ENCODE data around the gene GOLGA8B.
A peak's percentile ranks its signal among the peaks of the same experiment; 100 is the strongest.
"Not testable (repeated sequence)": the region's sequence is repeated elsewhere in the genome, so short reads cannot be mapped to it uniquely, and the experiment has no call there.

Gene GOLGA8B

GRCh38 chr15:34608517-34608916 lies 25.1 kb upstream of the GOLGA8B start:
- H3K4me1 Mint-ChIP-seq, result peaks cover 7% of the 10 kb centered on the region

GRCh38 chr15:34607832-34608231 lies 24.4 kb upstream of the GOLGA8B start:
- no peak for ATAC-seq
- H3K4me3 Mint-ChIP-seq, result no peak overlapping the region
- peaks cover 7% of the 10 kb centered on the region for H3K4me1 Mint-ChIP-seq
- no peak for DNase-seq
- H3K27ac Mint-ChIP-seq, result no peak overlapping the region
- no peaks in the 10 kb centered on the region for H3K9me3 Mint-ChIP-seq
- peaks cover 31% of the 10 kb centered on the region for H3K27me3 Mint-ChIP-seq

More at GRCh38 chr15:34608517-34608916, 25.1 kb upstream of the GOLGA8B start:
- no peak overlapping the region for H3K27ac Mint-ChIP-seq
- no peaks in the 10 kb centered on the region for H3K9me3 Mint-ChIP-seq
- no peak for ATAC-seq
- H3K27me3 Mint-ChIP-seq, result peaks cover 31% of the 10 kb centered on the region
- no peak overlapping the region for H3K4me3 Mint-ChIP-seq
- DNase-seq, result no peak

- H3K9me3 Mint-ChIP-seq, result no peaks in the 10 kb centered on the region
- H3K4me3 Mint-ChIP-seq, result no peak overlapping the region
- DNase-seq (no peak), ATAC-seq (no peak)
- no peak overlapping the region for H3K27ac Mint-ChIP-seq
- peaks cover 7% of the 10 kb centered on the region for H3K4me1 Mint-ChIP-seq
- H3K27me3 Mint-ChIP-seq, result peaks cover 30% of the 10 kb centered on the region
Measured at GRCh38 chr15:34606545-34606944, 23.1 kb upstream of the GOLGA8B start.

GRCh38 chr15:34606131-34606530 lies 22.7 kb upstream of the GOLGA8B start:
- no peak overlapping the region for H3K27ac Mint-ChIP-seq
- DNase-seq (no peak), ATAC-seq (no peak)
- H3K27me3 Mint-ChIP-seq, result peaks cover 27% of the 10 kb centered on the region
- no peaks in the 10 kb centered on the region for H3K9me3 Mint-ChIP-seq
- no peak overlapping the region for H3K4me3 Mint-ChIP-seq
- H3K4me1 Mint-ChIP-seq, result peaks cover 7% of the 10 kb centered on the region

- no peak for ATAC-seq
- Mint-ChIP-seq H3K9me3 (no peaks in the 10 kb centered on the region), H3K4me3 (no peak overlapping the region)
Measured at GRCh38 chr15:34603095-34603494, 19.6 kb upstream of the GOLGA8B start.

GRCh38 chr15:34600923-34601322 lies 17.5 kb upstream of the GOLGA8B start:
- no peak for DNase-seq
- H3K9me3 Mint-ChIP-seq, result no peaks in the 10 kb centered on the region
- H3K4me3 Mint-ChIP-seq, result no peak overlapping the region
- ATAC-seq, result no peak
- no peak overlapping the region for H3K27ac Mint-ChIP-seq
- no peaks in the 10 kb centered on the region for H3K4me1 Mint-ChIP-seq
- H3K27me3 Mint-ChIP-seq, result peaks cover 27% of the 10 kb centered on the region

More at GRCh38 chr15:34603095-34603494, 19.6 kb upstream of the GOLGA8B start:
- H3K27me3 Mint-ChIP-seq, result peaks cover 27% of the 10 kb centered on the region
- no peaks in the 10 kb centered on the region for H3K4me1 Mint-ChIP-seq
- H3K27ac Mint-ChIP-seq, result no peak overlapping the region
- no peak for DNase-seq

GRCh38 chr15:34598799-34599585 lies 15.5 kb upstream of the GOLGA8B start:
- peaks cover 20% of the 10 kb centered on the region for H3K27me3 Mint-ChIP-seq

GRCh38 chr15:34597316-34597715 lies 13.9 kb upstream of the GOLGA8B start:
- DNase-seq (no peak), ATAC-seq (no peak)
- H3K9me3 Mint-ChIP-seq, result no peaks in the 10 kb centered on the region
- H3K27me3 Mint-ChIP-seq, result peaks cover 8% of the 10 kb centered on the region
- peak overlapping the region in 1 of 2 donors; percentile 53 for H3K27ac Mint-ChIP-seq
- no peaks in the 10 kb centered on the region for H3K4me1 Mint-ChIP-seq
- H3K4me3 Mint-ChIP-seq, result no peak overlapping the region

More at GRCh38 chr15:34598799-34599585, 15.5 kb upstream of the GOLGA8B start:
- no peaks in the 10 kb centered on the region for H3K9me3 Mint-ChIP-seq
- no peaks in the 10 kb centered on the region for H3K4me1 Mint-ChIP-seq
- H3K27ac Mint-ChIP-seq, result no peak overlapping the region
- H3K4me3 Mint-ChIP-seq, result no peak overlapping the region
- no peak for DNase-seq
- ATAC-seq, result no peak

- H3K27me3 Mint-ChIP-seq, result peaks cover 14% of the 10 kb centered on the region
Measured at GRCh38 chr15:34594361-34594760, 10.9 kb upstream of the GOLGA8B start.

GRCh38 chr15:34591306-34591705 lies 7.9 kb upstream of the GOLGA8B start:
- H3K27me3 Mint-ChIP-seq, result peaks cover 14% of the 10 kb centered on the region

More at GRCh38 chr15:34594361-34594760, 10.9 kb upstream of the GOLGA8B start:
- Mint-ChIP-seq H3K9me3 (no peaks in the 10 kb centered on the region), H3K4me1 (no peaks in the 10 kb centered on the region), H3K27ac (no peak overlapping the region), H3K4me3 (no peak overlapping the region)
- DNase-seq (no peak), ATAC-seq (no peak)

GRCh38 chr15:34588046-34588674 lies 4.7 kb upstream of the GOLGA8B start:
- DNase-seq (peak; percentile 46 to 66), ATAC-seq (peak; percentile 53)
- peak overlapping the region; percentile 82 to 92 for H3K4me3 Mint-ChIP-seq
- H3K27me3 Mint-ChIP-seq, result peaks cover 28% of the 10 kb centered on the region
- H3K9me3 Mint-ChIP-seq, result no peaks in the 10 kb centered on the region
- peaks cover 21% of the 10 kb centered on the region for H3K4me1 Mint-ChIP-seq
- H3K27ac Mint-ChIP-seq, result peak overlapping the region in 1 of 2 donors; percentile 89

More at GRCh38 chr15:34591306-34591705, 7.9 kb upstream of the GOLGA8B start:
- peaks cover 6% of the 10 kb centered on the region for H3K4me1 Mint-ChIP-seq
- no peak overlapping the region for H3K4me3 Mint-ChIP-seq
- ATAC-seq, result no peak
- no peak overlapping the region for H3K27ac Mint-ChIP-seq
- H3K9me3 Mint-ChIP-seq, result no peaks in the 10 kb centered on the region
- DNase-seq, result no peak

- H3K27ac Mint-ChIP-seq, H3K4me3 Mint-ChIP-seq, ATAC-seq, DNase-seq, H3K9me3 Mint-ChIP-seq: not testable (repeated sequence)
- H3K4me1 Mint-ChIP-seq, result peaks cover 33% of the 10 kb centered on the region
- peaks cover 19% of the 10 kb centered on the region for H3K27me3 Mint-ChIP-seq
Measured at GRCh38 chr15:34585966-34586365, 2.5 kb upstream of the GOLGA8B start.

GRCh38 chr15:34584996-34585395 lies 1.5 kb upstream of the GOLGA8B start:
- Mint-ChIP-seq H3K27ac (peak overlapping the region in 1 of 2 donors; percentile 41), H3K27me3 (peaks cover 14% of the 10 kb centered on the region)

GRCh38 chr15:34584330-34584668 lies 848 bp upstream of the GOLGA8B start:
- Mint-ChIP-seq H3K9me3 (no peaks in the 10 kb centered on the region), H3K4me3 (peak overlapping the region; percentile 89 to 94), H3K4me1 (peaks cover 50% of the 10 kb centered on the region), H3K27me3 (peaks cover 14% of the 10 kb centered on the region), H3K27ac (peak overlapping the region; percentile 78 to 90)
- ATAC-seq (no peak), DNase-seq (no peak)

More at GRCh38 chr15:34584996-34585395, 1.5 kb upstream of the GOLGA8B start:
- ATAC-seq (no peak), DNase-seq (no peak)
- no peak overlapping the region for H3K4me3 Mint-ChIP-seq
- peaks cover 43% of the 10 kb centered on the region for H3K4me1 Mint-ChIP-seq
- H3K9me3 Mint-ChIP-seq, result no peaks in the 10 kb centered on the region

GRCh38 chr15:34582461-34583371 lies 735 bp downstream of the GOLGA8B start:
- peaks cover 60% of the 10 kb centered on the region for H3K4me1 Mint-ChIP-seq
- peak; percentile 31 to 42 for DNase-seq

More at GRCh38 chr15:34582461-34583371, 735 bp downstream of the GOLGA8B start:
- H3K27ac Mint-ChIP-seq, result peak overlapping the region; percentile 67 to 87
- H3K9me3 Mint-ChIP-seq, result no peaks in the 10 kb centered on the region
- peak overlapping the region; percentile 89 to 93 for H3K4me3 Mint-ChIP-seq
- peak; percentile 53 for ATAC-seq
- H3K27me3 Mint-ChIP-seq, result peaks cover 14% of the 10 kb centered on the region
